HG02623 (cell line): ENCODE data around the gene XYLT1.

Source experiments
- ATAC-seq: cut with Tn5 transposase; IDR thresholded peaks from one replicate; pipeline ENCODE4 v1.9.1; 2021; ENCODE audit warnings: moderate library complexity; ENCODE audit not compliant: unreplicated experiment

Gene XYLT1

DNA sequence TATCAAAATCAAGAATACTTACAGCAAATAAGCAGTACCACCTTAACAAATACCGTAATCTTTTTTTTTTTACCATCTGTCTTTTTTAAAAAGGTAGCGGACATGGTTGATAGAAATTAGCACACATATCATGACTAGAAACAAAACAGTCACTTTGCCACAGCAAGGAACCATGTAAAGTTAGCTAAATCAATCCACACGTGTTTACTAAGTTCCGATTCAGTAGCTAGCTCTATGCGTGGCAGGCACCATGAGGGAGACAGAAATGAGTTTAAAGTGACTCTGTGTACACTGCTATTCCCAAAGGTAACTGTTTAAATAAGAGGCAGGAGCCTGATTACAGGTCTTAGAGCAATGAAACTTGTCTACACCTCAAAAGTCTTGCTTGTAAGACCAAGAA lies 108.6 kb downstream of the XYLT1 start:
- no peak for ATAC-seq

DNA sequence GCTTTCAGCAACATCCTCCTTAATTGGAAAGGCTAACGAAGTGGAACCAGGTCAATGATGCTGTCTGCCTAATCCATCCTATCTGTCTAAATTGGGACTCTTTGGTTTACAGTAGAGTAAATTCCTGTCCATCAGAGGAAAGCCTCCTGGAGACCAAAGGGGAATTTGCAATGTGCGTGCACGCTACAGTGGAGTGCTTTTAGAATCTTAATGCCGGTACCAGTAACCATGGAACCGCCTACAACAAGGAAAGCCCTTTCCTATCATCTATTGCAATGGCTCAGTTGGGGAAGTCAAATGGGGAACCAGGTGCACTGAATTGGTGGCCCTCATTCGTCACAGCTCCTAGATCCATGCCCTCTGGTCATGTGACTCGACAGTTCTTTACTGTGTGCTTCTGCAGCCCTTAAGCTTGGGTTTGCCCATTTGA lies 110.1 kb downstream of the XYLT1 start:
- no peak for ATAC-seq

DNA sequence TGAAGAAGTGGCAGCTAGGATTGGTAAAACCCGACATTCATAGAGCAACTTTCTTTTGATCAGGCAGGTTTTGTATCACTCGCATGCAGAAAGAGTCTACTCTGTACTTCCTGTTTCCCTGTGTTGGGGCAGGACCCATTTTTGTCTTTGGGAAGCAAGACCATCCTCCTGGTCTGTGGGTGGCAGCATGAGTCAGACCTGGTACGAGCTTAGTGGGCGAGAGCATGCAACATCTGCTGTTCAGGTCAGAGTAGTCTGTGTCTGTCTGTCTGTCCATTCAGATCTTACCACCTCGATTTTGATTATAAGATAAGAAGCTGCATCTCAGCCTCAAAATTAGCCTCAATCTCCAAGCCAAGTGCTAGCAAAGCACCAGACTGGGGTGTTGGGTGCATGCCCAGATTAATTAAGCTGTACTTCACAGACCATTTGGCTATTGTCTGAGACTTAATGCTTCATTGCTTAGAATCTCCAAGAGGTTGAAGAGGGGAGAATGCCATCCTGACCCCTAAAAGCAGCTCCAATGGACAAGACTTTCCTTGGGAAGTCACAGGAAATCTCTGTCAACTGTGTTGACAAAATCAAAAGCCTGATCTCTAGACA lies 110.9 kb downstream of the XYLT1 start:
- ATAC-seq = no peak

DNA sequence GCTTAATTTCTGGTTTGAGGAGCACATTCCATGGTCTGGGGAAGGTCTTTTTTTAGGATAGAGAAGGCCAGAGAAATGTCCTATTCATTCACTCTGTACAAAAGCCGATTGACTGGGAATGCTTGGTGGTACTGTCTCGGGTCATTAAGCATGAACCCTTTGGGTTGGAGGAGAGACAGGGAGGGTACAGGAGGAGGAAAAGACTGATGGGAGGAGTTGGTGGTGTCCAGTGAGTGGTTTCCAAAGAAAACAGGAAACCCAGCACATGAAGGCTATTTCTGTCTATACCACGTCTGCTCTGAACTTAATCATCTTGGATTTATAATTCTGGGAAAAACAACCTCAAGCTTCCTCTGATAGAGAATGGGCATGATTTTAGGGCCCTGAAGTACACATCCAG lies 111.9 kb downstream of the XYLT1 start:
- no peak for ATAC-seq

DNA sequence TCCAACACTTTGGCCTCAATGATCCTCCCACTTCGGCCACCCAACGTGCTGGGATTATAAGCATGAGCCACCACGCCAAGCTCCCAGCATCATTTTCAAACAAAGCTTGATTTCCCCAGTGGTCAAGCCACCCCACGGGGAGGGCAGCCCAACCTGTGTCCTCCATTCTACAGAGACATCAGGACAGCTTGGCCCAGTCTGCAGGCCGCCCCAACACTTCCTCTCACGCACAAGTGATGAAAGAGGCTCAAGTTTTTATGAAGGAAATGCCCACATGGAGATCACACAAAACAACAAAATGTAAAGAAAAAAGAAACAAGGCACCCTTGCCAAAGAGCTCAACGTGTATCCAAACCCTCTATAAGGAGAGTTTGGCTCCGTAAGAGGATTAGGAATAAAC lies 112.4 kb downstream of the XYLT1 start:
- no peak for ATAC-seq

DNA sequence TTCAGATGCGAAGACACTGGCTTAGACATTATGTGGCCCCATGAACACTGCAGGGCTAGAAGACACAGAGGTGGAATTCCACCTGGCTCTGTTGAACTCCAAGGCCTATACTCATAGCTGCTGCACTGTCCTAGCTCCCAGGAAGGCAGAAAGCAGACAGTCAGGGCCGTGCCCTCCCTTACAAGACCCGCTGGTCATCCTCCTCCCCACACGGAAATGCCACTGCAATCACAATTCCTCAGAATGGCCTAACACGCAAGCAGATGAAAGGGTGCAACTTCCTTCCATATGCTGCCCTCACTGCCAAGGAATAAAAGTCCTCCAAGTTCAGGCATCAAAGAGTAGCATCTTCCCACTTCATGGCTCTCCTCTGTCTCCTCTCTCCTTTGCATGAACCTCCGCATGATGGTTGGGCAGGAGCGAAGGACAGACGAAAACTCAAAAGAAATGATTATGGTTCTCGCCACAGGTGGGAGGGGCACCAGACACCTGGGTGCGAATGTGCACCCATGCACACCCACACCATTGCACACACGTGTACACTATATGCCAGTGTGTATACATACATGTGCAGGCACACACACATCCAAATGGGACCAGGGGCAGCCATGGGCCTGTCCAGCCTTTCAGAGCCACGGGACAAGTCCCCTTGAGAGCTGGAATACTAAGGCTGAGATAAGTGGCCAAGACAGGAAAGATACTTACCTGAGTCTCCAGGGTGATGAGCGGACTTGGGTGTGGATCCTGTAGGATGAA lies 113.3 kb downstream of the XYLT1 start:
- no peak for ATAC-seq

DNA sequence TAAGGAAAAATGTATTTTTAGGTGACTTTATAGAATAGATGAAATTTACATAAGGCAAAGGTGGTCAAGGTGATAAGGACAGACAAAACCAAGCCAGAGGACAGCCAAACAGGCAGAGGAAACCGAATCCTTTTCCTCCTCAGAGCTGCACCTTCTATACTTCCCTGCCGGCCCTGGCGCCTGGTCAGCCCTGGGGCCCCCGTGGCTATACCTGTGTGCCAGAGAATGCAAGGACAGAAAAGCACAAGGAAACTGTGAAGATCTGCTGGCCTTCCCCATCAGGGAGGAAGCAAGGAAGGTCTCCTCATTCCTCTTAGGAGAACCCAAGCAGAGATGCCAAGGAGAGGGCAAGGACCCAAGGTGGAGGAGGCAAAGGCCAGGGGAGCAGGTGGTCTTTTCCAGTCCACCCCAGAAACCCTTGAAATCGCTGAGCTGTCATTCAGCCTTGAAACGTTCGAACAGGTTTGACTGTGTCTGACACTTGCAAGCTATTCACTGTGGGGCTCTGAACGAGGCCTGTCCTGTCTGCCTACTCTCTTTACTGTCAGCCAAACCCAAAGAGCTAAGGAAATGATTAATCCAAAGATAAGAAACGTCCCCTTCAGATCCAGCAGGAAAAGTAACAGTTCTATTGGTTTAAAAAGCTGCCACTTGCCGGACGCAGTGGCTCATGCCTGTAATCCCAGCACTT lies 114.4 kb downstream of the XYLT1 start:
- ATAC-seq = no peak

DNA sequence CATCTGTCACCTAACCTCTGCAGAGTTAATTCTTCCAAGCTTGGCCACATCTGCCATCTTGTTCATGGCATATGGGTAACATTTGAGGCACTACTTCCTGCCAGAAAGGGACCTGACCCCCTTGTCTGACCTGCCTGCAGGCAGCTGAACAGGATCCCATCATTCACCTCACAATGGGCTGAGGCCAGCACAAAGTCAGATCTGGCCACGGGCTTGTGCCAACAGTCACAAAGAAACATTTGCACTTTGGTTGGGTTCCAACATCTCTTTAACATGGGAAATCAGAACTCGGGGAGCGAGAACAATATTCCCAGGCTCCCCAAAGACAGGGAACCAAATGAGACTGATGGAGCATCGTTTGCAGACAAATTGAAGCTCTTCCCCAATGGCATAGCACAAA lies 116.1 kb downstream of the XYLT1 start:
- ATAC-seq = no peak

DNA sequence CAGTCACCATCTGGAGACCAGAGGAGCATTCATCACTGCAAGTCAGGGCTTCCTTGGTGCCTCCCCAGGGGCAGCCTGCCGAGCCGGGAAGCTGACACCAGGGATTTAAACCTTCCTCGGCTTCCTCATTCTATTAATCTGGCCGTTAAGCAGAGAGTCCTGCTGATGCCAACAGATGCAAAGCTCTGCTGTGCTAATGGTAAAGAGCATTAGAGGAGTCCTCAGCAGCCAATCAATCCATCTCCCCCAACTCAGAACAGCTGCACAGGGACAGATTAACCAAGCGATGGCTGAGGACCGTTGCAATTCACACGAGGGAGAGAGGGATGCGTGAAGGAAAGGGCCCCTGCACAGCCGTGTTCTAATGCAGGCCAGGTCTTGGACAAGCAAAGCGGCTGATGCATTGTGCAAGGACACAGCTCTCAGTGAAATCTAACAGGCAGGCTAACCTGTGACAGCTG lies 116.6 kb downstream of the XYLT1 start:
- no peak for ATAC-seq

DNA sequence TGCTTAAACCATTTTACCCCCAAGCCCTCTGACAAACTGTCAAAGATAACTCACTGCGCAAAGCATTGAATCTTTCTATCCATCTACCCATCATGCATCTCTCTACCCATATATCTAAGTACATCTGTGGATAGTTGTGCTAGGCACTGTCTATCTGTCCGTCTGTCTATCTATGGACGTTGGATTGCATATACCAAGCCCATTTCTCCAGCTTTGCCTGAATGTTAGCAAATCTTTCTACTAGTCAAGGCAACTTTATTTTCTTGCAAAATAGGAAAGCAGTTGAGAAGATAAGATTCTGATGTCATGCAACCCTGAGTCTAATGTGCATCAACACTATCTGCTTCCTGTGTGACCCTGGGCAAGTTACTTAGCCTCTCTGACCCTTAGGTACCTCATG lies 117.2 kb downstream of the XYLT1 start:
- no peak for ATAC-seq

DNA sequence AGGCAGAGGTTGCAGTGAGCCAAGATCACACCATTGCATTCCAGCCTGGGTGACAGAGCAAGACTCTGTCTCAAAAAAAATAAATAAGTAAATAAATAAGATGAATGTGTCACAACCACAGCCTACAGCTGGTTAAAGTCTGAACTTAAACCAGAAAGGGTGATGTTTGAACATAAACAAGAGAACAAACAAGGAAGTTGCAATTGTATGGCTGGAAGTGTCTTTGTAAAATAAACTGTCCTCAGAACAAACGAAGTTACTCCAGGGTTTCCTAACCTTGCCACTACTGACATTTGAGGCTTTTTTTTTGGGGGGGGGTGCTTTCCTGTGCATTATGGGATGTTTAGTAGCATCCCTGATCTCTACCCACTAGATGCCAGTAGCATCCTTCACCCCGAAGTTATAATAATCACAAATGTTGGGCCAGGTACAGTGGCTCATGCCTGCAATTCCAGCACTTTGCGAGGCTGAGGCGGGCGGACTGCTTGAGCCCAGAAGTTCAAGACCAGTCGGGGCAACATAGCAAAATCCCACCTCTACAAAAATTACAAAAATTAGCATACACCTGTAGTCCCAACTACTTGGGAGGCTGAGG lies 119.2 kb downstream of the XYLT1 start:
- no peak for ATAC-seq

DNA sequence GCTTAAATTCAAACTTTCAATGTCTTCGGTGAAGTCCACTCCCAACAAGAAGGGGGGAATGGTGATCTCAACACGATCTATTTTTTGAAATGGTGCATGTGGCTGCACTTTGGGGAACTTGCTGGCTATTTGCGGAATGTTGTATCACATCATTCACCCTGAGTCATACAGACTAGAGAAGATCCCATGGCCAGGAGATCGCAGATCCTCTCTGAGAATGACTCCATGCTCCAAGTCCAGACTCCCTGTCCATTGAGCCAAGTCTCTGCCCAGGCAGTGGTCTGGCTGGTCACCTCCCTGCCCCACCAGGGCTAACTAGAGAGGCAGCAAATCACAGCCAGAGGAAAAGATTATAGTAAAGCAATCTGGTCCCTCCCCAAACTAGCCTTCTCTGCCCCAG lies 120.6 kb downstream of the XYLT1 start:
- ATAC-seq = no peak

DNA sequence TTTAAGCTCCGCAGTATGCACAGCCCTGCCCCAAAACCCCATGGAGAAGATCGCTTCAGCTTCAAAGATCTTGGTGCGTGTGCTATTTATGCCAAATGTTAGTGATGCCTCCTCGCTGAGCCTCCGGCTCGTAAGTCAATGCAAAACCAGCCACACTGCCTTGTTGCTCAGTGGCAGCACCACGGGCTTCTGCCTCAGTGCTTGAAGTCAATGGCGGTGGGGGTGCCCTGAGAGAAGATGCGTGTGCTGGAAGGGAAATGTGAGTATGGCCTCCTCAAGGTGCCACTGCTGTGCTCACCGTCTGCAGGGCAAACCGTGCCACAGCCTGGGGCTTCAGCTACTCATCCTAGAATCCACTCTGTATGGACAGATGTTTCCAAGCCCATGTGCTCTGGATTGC lies 121.9 kb downstream of the XYLT1 start:
- ATAC-seq = no peak

DNA sequence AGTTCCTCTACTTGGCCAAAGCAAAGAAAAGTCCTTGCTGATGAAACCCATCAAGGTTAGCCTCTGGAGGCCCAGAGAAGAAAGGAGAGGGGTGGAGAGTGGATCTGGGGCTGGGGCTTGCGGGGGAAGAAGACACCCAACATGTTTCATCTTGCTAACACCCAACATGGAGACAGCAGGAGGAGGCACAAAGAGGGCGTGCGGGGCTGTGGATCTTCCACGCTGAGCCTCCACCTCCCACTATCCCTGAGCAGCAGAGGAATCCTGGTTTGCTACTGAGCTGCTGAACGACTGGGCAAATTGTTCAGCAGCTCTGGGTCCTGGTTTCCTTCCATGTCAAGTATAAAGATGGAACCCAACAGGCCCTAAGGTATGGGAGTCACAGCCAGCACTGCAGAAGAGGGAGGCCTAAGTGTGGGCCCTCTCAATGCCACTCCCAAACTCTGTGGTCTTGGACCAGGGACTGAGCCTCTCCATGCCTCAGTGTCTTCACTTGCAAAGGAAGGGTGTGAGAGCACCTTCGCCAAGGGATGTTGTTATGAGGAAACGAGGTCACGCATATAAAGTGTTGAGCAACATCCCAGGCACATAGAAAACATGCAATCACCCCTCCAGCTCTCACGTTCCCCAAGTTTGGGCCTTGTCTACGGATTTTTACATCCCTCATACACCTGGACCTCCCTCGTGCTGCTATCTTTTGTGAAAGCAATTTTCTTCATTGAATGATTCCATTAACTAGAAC lies 122.5 kb downstream of the XYLT1 start:
- no peak for ATAC-seq

DNA sequence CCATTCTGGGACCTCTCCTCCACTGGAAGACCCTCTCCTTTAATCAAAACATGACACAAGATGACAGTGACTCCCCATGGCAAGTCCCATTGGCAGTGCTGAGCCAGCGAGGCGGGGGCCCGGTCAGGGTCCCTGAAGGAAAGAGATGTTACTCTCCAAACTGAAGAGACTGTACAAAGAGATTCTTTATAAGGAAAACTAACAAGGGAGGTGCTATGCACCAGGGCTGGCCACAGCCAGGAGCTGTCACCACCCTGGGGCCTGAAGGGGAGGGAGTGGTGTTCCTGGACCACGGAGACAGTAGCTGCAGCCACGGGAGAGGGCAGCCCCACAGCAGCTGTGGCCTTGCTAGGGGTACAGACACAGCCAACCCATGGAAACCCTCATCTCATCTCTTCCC lies 123.1 kb downstream of the XYLT1 start:
- no peak for ATAC-seq

DNA sequence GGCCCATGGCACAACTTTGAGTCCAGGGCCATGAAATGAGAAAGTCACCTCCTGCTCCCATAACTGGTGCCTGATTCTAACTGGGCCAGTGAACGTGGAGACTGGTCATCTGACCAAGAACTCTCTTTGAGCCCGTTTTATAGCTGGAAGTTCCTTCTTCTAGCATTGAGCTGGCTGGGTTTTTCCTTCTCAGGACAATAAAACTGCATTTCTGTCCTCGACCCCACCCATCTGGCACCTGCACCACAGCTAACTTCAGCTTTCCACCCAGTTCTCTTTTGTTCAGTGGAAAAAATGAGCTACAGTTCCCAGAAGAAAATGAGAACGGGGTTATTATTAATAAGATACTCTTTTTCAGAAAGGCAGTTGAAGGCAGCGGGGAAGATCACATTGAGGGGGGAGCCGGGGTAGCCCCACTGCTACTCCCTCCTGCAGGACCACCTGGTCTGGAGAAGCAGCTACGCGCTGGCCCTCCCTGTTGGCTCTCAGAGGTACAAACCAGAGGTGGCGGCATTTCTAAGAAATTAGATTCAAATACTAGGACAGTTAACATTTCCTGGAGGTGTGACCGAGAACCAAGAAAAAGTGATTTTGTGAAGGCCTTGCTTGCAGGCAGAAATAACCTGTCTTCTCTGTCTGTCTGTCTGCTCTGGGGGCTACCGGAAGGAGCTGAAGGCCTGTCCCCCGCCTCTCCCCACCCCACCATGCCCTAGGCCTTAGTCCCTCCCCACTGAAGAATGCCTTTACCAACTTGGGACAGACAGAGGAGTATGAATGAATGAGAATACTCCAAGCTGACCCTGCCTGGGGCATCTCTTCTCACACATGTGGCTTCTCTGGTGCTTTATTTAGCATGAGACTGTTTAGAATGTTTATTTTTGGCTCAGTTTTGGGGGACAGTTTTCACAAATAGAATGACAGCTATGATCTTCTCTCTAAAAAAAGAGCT lies 123.9 kb downstream of the XYLT1 start:
- ATAC-seq = no peak

DNA sequence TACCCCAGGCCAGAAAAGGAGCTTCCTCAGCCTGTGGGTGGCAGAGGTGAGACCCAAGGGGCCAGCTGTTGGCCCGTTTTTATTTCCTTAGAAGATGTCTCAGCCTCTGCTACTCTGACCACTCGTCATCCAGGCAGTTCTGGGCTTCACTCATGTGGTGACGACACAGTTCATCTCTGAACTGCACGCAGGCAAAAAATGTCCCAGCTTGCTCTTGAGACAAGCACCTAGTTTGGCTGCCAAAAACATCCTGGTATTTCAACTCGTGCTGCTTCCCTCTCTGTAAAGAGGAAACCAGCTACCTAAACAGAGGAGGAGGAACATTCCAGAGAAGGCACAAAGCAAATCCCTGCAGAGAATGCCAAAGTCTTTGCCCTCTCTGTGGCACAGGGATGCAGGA lies 125.7 kb downstream of the XYLT1 start:
- no peak for ATAC-seq

DNA sequence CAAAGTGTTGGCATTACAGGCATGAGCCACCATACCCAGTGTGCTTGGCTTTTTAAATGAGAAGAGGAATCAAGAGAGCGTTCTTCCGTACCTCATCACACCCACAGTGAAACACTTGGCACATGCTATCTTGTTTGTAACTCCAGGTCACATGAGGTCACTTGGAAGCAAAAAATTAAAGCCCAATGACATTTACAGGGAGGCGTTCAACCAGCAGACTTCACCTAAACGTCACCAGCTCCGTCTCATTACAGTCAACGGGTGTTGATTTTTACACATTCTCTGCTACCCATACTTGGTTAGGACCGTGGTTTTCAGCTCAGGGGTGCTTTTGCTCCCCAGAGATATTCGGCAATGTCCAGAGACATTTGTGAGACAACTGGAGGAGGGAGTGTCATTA lies 127.0 kb downstream of the XYLT1 start:
- ATAC-seq = no peak

DNA sequence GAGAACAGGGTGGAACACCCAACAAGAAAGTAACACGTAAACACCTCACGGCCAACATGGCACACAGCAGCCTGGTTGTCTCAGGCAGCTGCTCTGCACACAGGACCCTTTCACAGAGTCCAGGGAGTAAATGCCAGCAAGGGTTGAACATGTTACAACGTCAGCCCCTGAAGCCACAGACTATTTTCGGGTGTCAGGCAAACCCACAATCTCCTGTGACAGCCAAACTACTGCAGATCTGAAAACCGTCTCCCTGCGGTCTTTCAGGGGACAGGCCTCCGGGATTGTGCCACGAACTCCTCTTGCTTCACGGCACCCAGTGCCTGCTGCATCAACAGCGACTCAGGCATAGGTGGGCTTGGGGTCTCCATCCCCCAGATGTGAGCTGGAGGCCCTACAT lies 127.7 kb downstream of the XYLT1 start:
- ATAC-seq = no peak

DNA sequence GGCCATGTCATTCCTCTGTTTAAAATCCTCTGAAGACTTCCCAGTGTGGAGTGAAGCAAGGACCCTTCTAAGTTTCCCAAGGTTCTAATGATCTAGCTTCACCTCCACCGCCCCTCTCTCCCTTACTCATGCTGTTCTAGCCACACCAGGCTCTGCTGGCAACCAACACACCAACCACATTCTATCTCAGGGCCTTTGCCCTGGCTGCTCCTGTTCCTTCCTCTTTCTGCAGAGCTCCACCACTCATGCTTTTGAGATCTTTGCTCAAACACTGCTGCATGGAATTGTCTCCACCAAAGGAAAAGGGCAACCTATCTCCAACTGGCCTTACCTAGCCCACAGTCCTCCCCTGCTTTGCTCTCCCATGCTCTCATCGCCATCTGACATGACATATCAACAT lies 128.7 kb downstream of the XYLT1 start:
- no peak for ATAC-seq
